Measurements from ENCODE around the gene ATG9B. TPM values are rescaled to one million over a fixed set of nuclear protein-coding genes. Genes with fewer than 3 reads are reported as not detected.

The ATG9B gene
- total and polyA plus RNA-seq, 2 donors (not counting 1 experiment from before 2014, with no cell fraction given) = 5.1 to 7.2 TPM

DNA sequence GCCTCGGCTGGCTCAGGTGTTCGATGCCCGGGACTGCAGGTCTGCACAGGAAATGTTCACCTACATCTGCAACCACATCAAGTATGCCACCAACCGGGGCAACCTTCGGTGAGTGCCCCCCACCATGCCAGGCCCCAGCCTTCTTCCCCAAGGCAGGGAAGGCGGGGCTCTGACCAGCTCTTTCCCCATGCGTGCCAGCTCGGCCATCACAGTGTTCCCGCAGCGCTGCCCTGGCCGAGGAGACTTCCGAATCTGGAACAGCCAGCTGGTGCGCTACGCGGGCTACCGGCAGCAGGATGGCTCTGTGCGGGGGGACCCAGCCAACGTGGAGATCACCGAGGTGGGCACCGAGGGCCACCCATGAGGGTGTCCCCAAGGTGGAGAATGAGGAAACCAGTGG is 26.0 kb downstream of the ATG9B start:
- intact Hi-C loops (cut with micrococcal nuclease) = no loop called here
- Histone ChIP-seq H3K79me2 (ENCODE audit: control insufficient read depth, insufficient read depth, low read length) (no peaks in the 10 kb centered on the region), H3K9ac (ENCODE audit: low read length) (no peak overlapping the region), H3K4me2 (replicated peaks; ENCODE audit: low read depth, low read length, poor library complexity, severe bottlenecking) (no peak overlapping the region), H3K4me3 (ENCODE audit: control extremely low read depth in 1 of 5, extremely low read depth in 1 of 5, insufficient read depth in 1 of 5, low read depth in 2 of 5, low read length in 4 of 5) (no peak overlapping the region), H3K36me3 (replicated peaks in 1 of 2; ENCODE audit: control extremely low read depth in 1 of 2, control insufficient read depth in 1 of 2, extremely low read depth in 1 of 2, insufficient read depth in 2 of 2, low read length in 1 of 2) (no peaks in the 10 kb centered on the region), H3K9me3 (ENCODE audit: control extremely low read depth in 1 of 3, control insufficient read depth in 2 of 3, insufficient read depth in 1 of 3, low read length in 2 of 3) (peaks cover 0 to 16% (median 0%) of the 10 kb centered on the region in 3 donors), H3K4me1 (ENCODE audit: control insufficient read depth in 2 of 2, insufficient read depth in 2 of 2, low read length in 2 of 2) (peaks cover 0 to 14% of the 10 kb centered on the region in 2 donors), H3K27me3 (replicated peaks in 1 of 4; ENCODE audit: control extremely low read depth in 1 of 4, control insufficient read depth in 3 of 4, insufficient read depth in 4 of 4, low read length in 3 of 4) (peaks cover 0 to 35% (median 4%) of the 10 kb centered on the region in 4 experiments), H4K20me1 (ENCODE audit: control insufficient read depth, insufficient read depth, low read length, poor library complexity, severe bottlenecking) (no peaks in the 10 kb centered on the region), H3K27ac (ENCODE audit: low read length in 2 of 2) (no peak overlapping the region), H2AFZ (ENCODE audit: insufficient read depth, low read depth, low read length, poor library complexity, severe bottlenecking) (no peak overlapping the region)
- WGBS (ENCODE audit: insufficient coverage) = 91% methylated on average over 20 of the region's 20 CpGs
- Mint-ChIP-seq H3K9me3 (ENCODE audit: insufficient read depth) (no peaks in the 10 kb centered on the region), H3K4me3 (no peak overlapping the region), H3K4me1 (peaks cover 4% of the 10 kb centered on the region), H3K27ac (no peak overlapping the region), H3K27me3 (peaks cover 8% of the 10 kb centered on the region)
- ATAC-seq (ENCODE audit: low read depth) = no peak
- no peak for DNase-seq
- TF ChIP-seq, protein P1, sequence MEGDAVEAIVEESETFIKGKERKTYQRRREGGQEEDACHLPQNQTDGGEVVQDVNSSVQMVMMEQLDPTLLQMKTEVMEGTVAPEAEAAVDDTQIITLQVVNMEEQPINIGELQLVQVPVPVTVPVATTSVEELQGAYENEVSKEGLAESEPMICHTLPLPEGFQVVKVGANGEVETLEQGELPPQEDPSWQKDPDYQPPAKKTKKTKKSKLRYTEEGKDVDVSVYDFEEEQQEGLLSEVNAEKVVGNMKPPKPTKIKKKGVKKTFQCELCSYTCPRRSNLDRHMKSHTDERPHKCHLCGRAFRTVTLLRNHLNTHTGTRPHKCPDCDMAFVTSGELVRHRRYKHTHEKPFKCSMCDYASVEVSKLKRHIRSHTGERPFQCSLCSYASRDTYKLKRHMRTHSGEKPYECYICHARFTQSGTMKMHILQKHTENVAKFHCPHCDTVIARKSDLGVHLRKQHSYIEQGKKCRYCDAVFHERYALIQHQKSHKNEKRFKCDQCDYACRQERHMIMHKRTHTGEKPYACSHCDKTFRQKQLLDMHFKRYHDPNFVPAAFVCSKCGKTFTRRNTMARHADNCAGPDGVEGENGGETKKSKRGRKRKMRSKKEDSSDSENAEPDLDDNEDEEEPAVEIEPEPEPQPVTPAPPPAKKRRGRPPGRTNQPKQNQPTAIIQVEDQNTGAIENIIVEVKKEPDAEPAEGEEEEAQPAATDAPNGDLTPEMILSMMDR (IDR thresholded peaks at IDR 0.05) = no peak
- ChIA-PET CTCF (interaction anchor here (0.9 kb wide), 1 partner anchor 13 kb away, joined by 3 read pairs; no protein-coding TSS in a partner anchor), POLR2A (no interaction called here)

DNA sequence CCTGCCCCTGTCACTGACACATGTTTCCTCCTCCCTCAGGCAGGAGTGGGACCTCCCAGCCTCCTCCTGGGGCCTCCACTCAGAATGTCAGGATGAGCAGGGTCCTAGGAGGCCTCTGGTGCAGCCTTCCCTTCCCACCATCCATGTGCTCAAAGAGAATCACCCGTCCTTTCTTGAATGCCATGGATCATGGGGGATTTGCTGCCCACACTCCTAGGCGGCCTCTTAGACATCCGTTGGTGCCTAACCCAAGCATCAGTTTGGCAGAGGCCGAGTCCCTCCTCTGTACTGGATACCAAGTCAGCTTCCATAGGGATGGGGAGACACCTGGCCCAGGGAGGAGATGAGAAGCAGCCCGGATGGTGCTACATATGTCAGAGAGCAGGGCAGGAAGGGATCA is 26.5 kb downstream of the ATG9B start:
- Histone ChIP-seq H3K9ac (ENCODE audit: low read length) (no peak overlapping the region), H3K79me2 (ENCODE audit: control insufficient read depth, insufficient read depth, low read length) (no peaks in the 10 kb centered on the region), H3K4me3 (ENCODE audit: control extremely low read depth in 1 of 5, extremely low read depth in 1 of 5, insufficient read depth in 1 of 5, low read depth in 2 of 5, low read length in 4 of 5) (no peak overlapping the region), H3K4me1 (ENCODE audit: control insufficient read depth in 2 of 2, insufficient read depth in 2 of 2, low read length in 2 of 2) (peaks cover 0 to 14% of the 10 kb centered on the region in 2 donors), H3K27ac (ENCODE audit: low read length in 2 of 2) (no peak overlapping the region), H3K36me3 (replicated peaks in 1 of 2; ENCODE audit: control extremely low read depth in 1 of 2, control insufficient read depth in 1 of 2, extremely low read depth in 1 of 2, insufficient read depth in 2 of 2, low read length in 1 of 2) (no peaks in the 10 kb centered on the region), H3K9me3 (ENCODE audit: control extremely low read depth in 1 of 3, control insufficient read depth in 2 of 3, insufficient read depth in 1 of 3, low read length in 2 of 3) (peaks cover 0 to 16% (median 0%) of the 10 kb centered on the region in 3 donors), H4K20me1 (ENCODE audit: control insufficient read depth, insufficient read depth, low read length, poor library complexity, severe bottlenecking) (no peaks in the 10 kb centered on the region), H3K27me3 (replicated peaks in 1 of 4; ENCODE audit: control extremely low read depth in 1 of 4, control insufficient read depth in 3 of 4, insufficient read depth in 4 of 4, low read length in 3 of 4) (peaks cover 0 to 35% (median 4%) of the 10 kb centered on the region in 4 experiments), H3K4me2 (replicated peaks; ENCODE audit: low read depth, low read length, poor library complexity, severe bottlenecking) (no peak overlapping the region), H2AFZ (ENCODE audit: insufficient read depth, low read depth, low read length, poor library complexity, severe bottlenecking) (no peak overlapping the region)
- Mint-ChIP-seq H3K9me3 (ENCODE audit: insufficient read depth) (no peaks in the 10 kb centered on the region), H3K27ac (no peak overlapping the region), H3K27me3 (peaks cover 10% of the 10 kb centered on the region), H3K4me1 (peaks cover 4% of the 10 kb centered on the region), H3K4me3 (no peak overlapping the region)
- intact Hi-C loops (cut with micrococcal nuclease) = no loop called here
- ATAC-seq (ENCODE audit: low read depth) (no peak), DNase-seq (no peak)
- CTCF ChIA-PET = interaction anchor here (0.9 kb wide), 1 partner anchor 13 kb away, joined by 3 read pairs; no protein-coding TSS in a partner anchor
- no peak for TF ChIP-seq EZH2 (IDR thresholded peaks at IDR 0.05; ENCODE audit: borderline replicate concordance, insufficient read depth, low read depth, low read length, poor library complexity, severe bottlenecking)
- TF ChIP-seq, protein P1 (IDR thresholded peaks at IDR 0.05) = no peak
- 90% methylated on average over 4 of the region's 5 CpGs for WGBS (ENCODE audit: insufficient coverage)
- POLR2A ChIA-PET = no interaction called here
